Measurements from ENCODE around the gene ADGRD2. TPM values are rescaled to one million over a fixed set of nuclear protein-coding genes. Genes with fewer than 3 reads are reported as not detected.

The ADGRD2 gene
- total RNA-seq, 4 donors from 2014 or later: not detected

- H3K27ac ChIP-seq: no peak overlapping the region
- 84 to 90% methylated on average over 5 of the region's 5 CpGs for WGBS, 2 donors
These were observed 38.6 kb upstream of the ADGRD2 start for GRCh38 chr9:124411514-124412227.

GRCh38 chr9:124412228-124412575 is 38.0 kb upstream of the ADGRD2 start:
- H3K4me3 ChIP-seq (replicated peaks in 1 of 3): no peak overlapping the region
- H3K27ac ChIP-seq: no peak overlapping the region
- DNase-seq: no peak
- no peaks in the 10 kb centered on the region for H3K9me3 ChIP-seq
- H3K4me1 ChIP-seq: peaks cover 9 to 10% of the 10 kb centered on the region in 2 donors
- H3K27me3 ChIP-seq: no peaks in the 10 kb centered on the region
- TF ChIP-seq, protein P1, sequence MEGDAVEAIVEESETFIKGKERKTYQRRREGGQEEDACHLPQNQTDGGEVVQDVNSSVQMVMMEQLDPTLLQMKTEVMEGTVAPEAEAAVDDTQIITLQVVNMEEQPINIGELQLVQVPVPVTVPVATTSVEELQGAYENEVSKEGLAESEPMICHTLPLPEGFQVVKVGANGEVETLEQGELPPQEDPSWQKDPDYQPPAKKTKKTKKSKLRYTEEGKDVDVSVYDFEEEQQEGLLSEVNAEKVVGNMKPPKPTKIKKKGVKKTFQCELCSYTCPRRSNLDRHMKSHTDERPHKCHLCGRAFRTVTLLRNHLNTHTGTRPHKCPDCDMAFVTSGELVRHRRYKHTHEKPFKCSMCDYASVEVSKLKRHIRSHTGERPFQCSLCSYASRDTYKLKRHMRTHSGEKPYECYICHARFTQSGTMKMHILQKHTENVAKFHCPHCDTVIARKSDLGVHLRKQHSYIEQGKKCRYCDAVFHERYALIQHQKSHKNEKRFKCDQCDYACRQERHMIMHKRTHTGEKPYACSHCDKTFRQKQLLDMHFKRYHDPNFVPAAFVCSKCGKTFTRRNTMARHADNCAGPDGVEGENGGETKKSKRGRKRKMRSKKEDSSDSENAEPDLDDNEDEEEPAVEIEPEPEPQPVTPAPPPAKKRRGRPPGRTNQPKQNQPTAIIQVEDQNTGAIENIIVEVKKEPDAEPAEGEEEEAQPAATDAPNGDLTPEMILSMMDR (IDR thresholded peaks at IDR 0.05): no peak
- TF ChIP-seq POLR2A (IDR thresholded peaks at IDR 0.05): no peak
- intact Hi-C loops (cut with DNase I): loop anchor here (10.0 kb wide), 1 partner anchor 303 kb away; no protein-coding TSS in a partner anchor
- H3K36me3 ChIP-seq: peaks cover 37 to 44% of the 10 kb centered on the region in 2 donors
- WGBS, 2 donors: 90 to 91% methylated on average over 3 of the region's 3 CpGs

More at GRCh38 chr9:124411514-124412227, 38.6 kb upstream of the ADGRD2 start:
- peaks cover 37 to 48% of the 10 kb centered on the region in 2 donors for H3K36me3 ChIP-seq
- intact Hi-C loops (cut with DNase I): loop anchor here (10.0 kb wide), 1 partner anchor 303 kb away; no protein-coding TSS in a partner anchor
- no peak overlapping the region for H3K4me3 ChIP-seq (replicated peaks in 1 of 3)
- DNase-seq: no peak
- TF ChIP-seq, protein P1 (IDR thresholded peaks at IDR 0.05): no peak
- TF ChIP-seq POLR2A (IDR thresholded peaks at IDR 0.05): no peak
- H3K9me3 ChIP-seq: no peaks in the 10 kb centered on the region
- peaks cover 9 to 10% of the 10 kb centered on the region in 2 donors for H3K4me1 ChIP-seq
- H3K27me3 ChIP-seq: no peaks in the 10 kb centered on the region

GRCh38 chr9:124414612-124415011 is 35.6 kb upstream of the ADGRD2 start:
- no peaks in the 10 kb centered on the region for H3K9me3 ChIP-seq
- H3K27me3 ChIP-seq: no peaks in the 10 kb centered on the region
- DNase-seq: no peak
- peaks cover 10 to 15% of the 10 kb centered on the region in 2 donors for H3K4me1 ChIP-seq
- 14% methylated on average over 13 of the region's 13 CpGs for WGBS, 2 donors
- peak overlapping the region in 1 of 3 donors; percentile 52 for H3K27ac ChIP-seq
- H3K4me3 ChIP-seq (replicated peaks in 1 of 3): peak overlapping the region; percentile 33 to 96 (median 67)
- no peak for TF ChIP-seq POLR2A (IDR thresholded peaks at IDR 0.05)
- TF ChIP-seq, protein P1 (IDR thresholded peaks at IDR 0.05): no peak
- intact Hi-C loops (cut with DNase I): loop anchor here (10.0 kb wide), 1 partner anchor 300 kb away; no protein-coding TSS in a partner anchor
- peaks cover 36 to 37% of the 10 kb centered on the region in 2 donors for H3K36me3 ChIP-seq

- intact Hi-C loops (cut with DNase I): loop anchor here (10.0 kb wide), 1 partner anchor 300 kb away; no protein-coding TSS in a partner anchor
- TF ChIP-seq, protein P1 (IDR thresholded peaks at IDR 0.05): peak in 5 of 6 experiments; percentile 64 to 95 (median 86)
- TF ChIP-seq POLR2A (IDR thresholded peaks at IDR 0.05): peak in 1 of 2 donors; percentile 59
- 5% methylated on average over 38 of the region's 41 CpGs for WGBS, 2 donors
- Histone ChIP-seq H3K4me1 (peaks cover 10 to 17% of the 10 kb centered on the region in 2 donors), H3K9me3 (no peaks in the 10 kb centered on the region), H3K36me3 (peaks cover 32% of the 10 kb centered on the region in 2 donors), H3K4me3 (replicated peaks in 1 of 3) (peak within 1 kb of the TSS; percentile 33 to 96 (median 67)), H3K27me3 (no peaks in the 10 kb centered on the region), H3K27ac (peak within 1 kb of the TSS in 1 of 3 donors; percentile 52)
- peak; percentile 97 for DNase-seq
These were observed 35.0 kb upstream of the ADGRD2 start, which contains the start of gene PSMB7 for GRCh38 chr9:124415102-124415851. Gene PSMB7, minus strand, starts transcription at chr9:124415442. Its CDS starts 17 bp downstream, at chr9:124415425.

Measured in thyroid gland (tissue), 4 donors.